HCT116 (cell line): ENCODE data around the gene SH2D1A. TPM values are rescaled to one million over a fixed set of nuclear protein-coding genes. Genes with fewer than 3 reads are reported as not detected.

ENCODE experiments used
- ATAC-seq: fragments of 200-7000 bp; cut with Tn5 transposase; 2 replicates; pipeline ENCODE4 v1.9.1; 2020; ENCODE audit warnings: mild to moderate bottlenecking, moderate library complexity
- BruUV-seq: library from RNA; stranded (reverse); fragments of 400-500 nt; replicated peaks from 2 replicates; lab custom pipeline; 2021; lab: Mats Ljungman, UMichigan
- CTCF ChIA-PET: fragments of 300-600 bp; sonication (Branson Sonifier 250); formaldehyde crosslinking; loops from one replicate; lab custom pipeline; 2021; ENCODE audit warnings: antibody characterized with exemption; lab: Charles Lee
- POLR2A ChIA-PET: fragments of 300-600, 350-600 bp; sonication (Branson Sonifier 250); formaldehyde crosslinking; loops from one replicate; lab custom pipeline; 2021; ENCODE audit warnings: antibody characterized with exemption; lab: Charles Lee
- RAD21 ChIA-PET, 2 experiments: fragments of 300-600 bp; sonication (Branson Sonifier 250); formaldehyde crosslinking; loops; one replicate each; lab custom pipeline; 2023; ENCODE audit warnings: low total read pairs in 2 of 2; ENCODE audit not compliant: uncharacterized antibody in 2 of 2, unreplicated experiment in 2 of 2, low non-redundant PET in 1 of 2; lab: Charles Lee
- DNase-seq: peaks from one replicate; pipeline ENCODE4 v3.0.0-alpha.2; 2010; ENCODE audit warnings: low read depth, low spot score
- H2AFZ ChIP-seq: fragments of 200-600 bp; shearing (Covaris generic), sonication (generic); 2 replicates; pipeline ENCODE4 v1.6.1; 2017; ENCODE audit warnings: low read depth, mixed run types, mixed read lengths, antibody characterized with exemption, low read length; ENCODE audit not compliant: poor library complexity, severe bottlenecking
- H3K27ac ChIP-seq: 2 replicates; pipeline ENCODE4 v1.5.1; 2012; ENCODE audit warnings: low read depth, low read length
- H3K27me3 ChIP-seq: fragments of 200-600 bp; sonication (generic); 2 replicates; pipeline ENCODE4 v1.6.1; 2016; ENCODE audit warnings: mixed run types, low read length, mixed read lengths; ENCODE audit not compliant: insufficient read depth
- H3K36me3 ChIP-seq, 2 experiments: fragments of 200-500 bp in 1 of 2; fragments of 200-600 bp in 1 of 2; sonication (Bioruptor generic) in 1 of 2; sonication (generic) in 1 of 2; 2 replicates each; pipeline versions ENCODE4 v1.5.1 to v1.6.1; 2014 to 2016; ENCODE audit warnings: low read length in 2 of 2, inconsistent platforms in 1 of 2, mixed read lengths in 1 of 2, mixed run types in 1 of 2; ENCODE audit not compliant: insufficient read depth in 2 of 2, control insufficient read depth in 1 of 2
- H3K4me1 ChIP-seq, 2 experiments: fragments of 200-600 bp in 1 of 2; sonication (generic) in 1 of 2; 2 replicates each; pipeline versions ENCODE4 v1.5.1 to v1.6.1; 2012 to 2017; ENCODE audit warnings: low read length in 2 of 2, inconsistent platforms in 1 of 2, mild to moderate bottlenecking in 1 of 2, mixed read lengths in 1 of 2, mixed run types in 1 of 2, moderate library complexity in 1 of 2; ENCODE audit not compliant: insufficient read depth in 2 of 2, control insufficient read depth in 1 of 2
- H3K4me2 ChIP-seq: fragments of 200-600 bp; sonication (generic); 2 replicates; pipeline ENCODE4 v1.6.1; 2017; ENCODE audit warnings: mixed run types, low read length, mixed read lengths
- H3K4me3 ChIP-seq, 2 experiments: fragments of 200-600 bp in 1 of 2; sonication (generic) in 1 of 2; replicated peaks in 1 of 2; 2 replicates each; pipeline ENCODE4 v1.5.1; 2011 to 2016; ENCODE audit warnings: low read length in 2 of 2, control low read depth in 1 of 2, low read depth in 1 of 2, mild to moderate bottlenecking in 1 of 2, mixed read lengths in 1 of 2, mixed run types in 1 of 2
- H3K79me2 ChIP-seq: fragments of 200-600 bp; sonication (generic); 2 replicates; pipeline ENCODE4 v1.6.1; 2017; ENCODE audit warnings: mild to moderate bottlenecking, mixed run types, low read length, moderate library complexity, mixed read lengths; ENCODE audit not compliant: insufficient read depth
- H3K9ac ChIP-seq: fragments of 200-600 bp; sonication (generic); 2 replicates; pipeline ENCODE4 v1.6.1; 2016; ENCODE audit warnings: low read length, mixed read lengths
- H3K9me2 ChIP-seq: fragments of 200-600 bp; sonication (generic), shearing (Covaris generic); 2 replicates; pipeline ENCODE4 v1.6.1; 2017; ENCODE audit warnings: mixed run types, mild to moderate bottlenecking, moderate library complexity; ENCODE audit not compliant: insufficient read depth
- H3K9me3 ChIP-seq, 2 experiments: fragments of 200-500 bp in 1 of 2; fragments of 200-600 bp in 1 of 2; sonication (Bioruptor generic) in 1 of 2; sonication (generic) in 1 of 2; 2 replicates each; pipeline ENCODE4 v1.6.1; 2014 to 2017; ENCODE audit warnings: low read length in 2 of 2, mixed read lengths in 2 of 2, inconsistent platforms in 1 of 2, low read depth in 1 of 2, mild to moderate bottlenecking in 1 of 2, mixed run types in 1 of 2, moderate library complexity in 1 of 2; ENCODE audit not compliant: control insufficient read depth in 1 of 2, insufficient read depth in 1 of 2
- H4K20me1 ChIP-seq: fragments of 200-600 bp; sonication (generic), shearing (Covaris generic); 2 replicates; pipeline ENCODE4 v1.6.1; 2017; ENCODE audit warnings: mixed run types, mild to moderate bottlenecking, moderate library complexity; ENCODE audit not compliant: insufficient read depth
- CBX3 ChIP-seq: IDR thresholded peaks from 2 replicates; pipeline ENCODE4 v1.6.1; 2012; ENCODE audit warnings: low read depth
- CTCF ChIP-seq, 3 experiments: fragments of 200-600 bp in 1 of 3; sonication (generic) in 1 of 3; IDR thresholded peaks in 2 of 3; conservative IDR thresholded peaks in 1 of 3; 2 replicates each; pipeline ENCODE4 v1.5.1; 2012 to 2017; ENCODE audit warnings: low read depth in 2 of 3, low read length in 2 of 3, antibody characterized with exemption in 1 of 3, borderline replicate concordance in 1 of 3, control low read depth in 1 of 3, mild to moderate bottlenecking in 1 of 3, mixed read lengths in 1 of 3, mixed run types in 1 of 3, moderate library complexity in 1 of 3; ENCODE audit not compliant: insufficient read depth in 1 of 3
- ELF1 ChIP-seq: IDR thresholded peaks from 2 replicates; pipeline ENCODE4 v1.6.1; 2012; ENCODE audit warnings: low read depth, borderline replicate concordance
- EZH2 ChIP-seq: fragments of 200-600 bp; sonication (generic); IDR thresholded peaks from 2 replicates; pipeline ENCODE4 v1.6.1; 2017; ENCODE audit warnings: antibody characterized with exemption, mixed run types
- FOSL1 ChIP-seq: IDR thresholded peaks from 2 replicates; pipeline ENCODE4 v1.6.1; 2012; ENCODE audit warnings: low read depth
- JUND ChIP-seq: IDR thresholded peaks from 2 replicates; pipeline ENCODE4 v1.6.1; 2012
- MAX ChIP-seq: IDR thresholded peaks from 2 replicates; pipeline ENCODE4 v1.6.1; 2012
- POLR2A ChIP-seq: IDR thresholded peaks from 2 replicates; pipeline ENCODE4 v1.7.0; 2011; ENCODE audit warnings: borderline replicate concordance; ENCODE audit not compliant: insufficient read depth, insufficient read length; ENCODE audit errors: extremely low read depth
- POLR2AphosphoS5 ChIP-seq: IDR thresholded peaks from 2 replicates; pipeline ENCODE4 v1.6.1; 2011; ENCODE audit warnings: mild to moderate bottlenecking, low read depth, low read length, moderate library complexity
- RAD21 ChIP-seq: IDR thresholded peaks from 2 replicates; pipeline ENCODE4 v1.6.1; 2012; ENCODE audit warnings: low read depth, mild to moderate bottlenecking
- REST ChIP-seq: IDR thresholded peaks from 2 replicates; pipeline ENCODE4 v1.6.1; 2012; ENCODE audit warnings: low read depth
- SIN3A ChIP-seq: IDR thresholded peaks from 2 replicates; pipeline ENCODE4 v1.6.1; 2012; ENCODE audit warnings: low read depth
- SP1 ChIP-seq: IDR thresholded peaks from 2 replicates; pipeline ENCODE4 v1.6.1; 2012; ENCODE audit warnings: low read depth
- SRF ChIP-seq: IDR thresholded peaks from 2 replicates; pipeline ENCODE4 v1.6.1; 2012; ENCODE audit warnings: low read depth
- TCF7L2 ChIP-seq: IDR thresholded peaks from 2 replicates; pipeline ENCODE4 v1.7.0; 2011; ENCODE audit warnings: borderline replicate concordance, inconsistent platforms; ENCODE audit not compliant: insufficient read depth, insufficient read length; ENCODE audit errors: extremely low read depth
- YY1 ChIP-seq: IDR thresholded peaks from 2 replicates; pipeline ENCODE4 v1.6.1; 2011; ENCODE audit warnings: low read length, low read depth, moderate library complexity, mild to moderate bottlenecking; ENCODE audit not compliant: insufficient replicate concordance; ENCODE audit errors: extremely low read depth
- ZFX ChIP-seq: fragments of 450-650 bp; IDR thresholded peaks from 2 replicates; pipeline ENCODE4 v1.6.1; 2017
- ZNF274 ChIP-seq: fragments of 200-500 bp; sonication (Bioruptor generic); IDR thresholded peaks from 2 replicates; pipeline ENCODE4 v1.6.1; 2014; ENCODE audit warnings: mild to moderate bottlenecking, low read depth, low read length, inconsistent platforms
- intact Hi-C: fragments of 100-400 bp; cut with micrococcal nuclease; formaldehyde crosslinking; loops from 2 replicates; pipeline ENCODE4 v1.10.0; 2022
- total RNA-seq: library from RNA; stranded (reverse); gene quantifications from one replicate; pipeline ENCODE4 v1.2.1, GENCODE V29; 2021; ENCODE audit not compliant: unreplicated experiment

Gene SH2D1A
- total RNA-seq, 1 experiment from 2014 or later: 0.15 TPM

- Histone ChIP-seq H3K27me3 (no peaks in the 10 kb centered on the region), H3K9me2 (no peaks in the 10 kb centered on the region), H3K4me2 (no peak overlapping the region), H3K9me3 (no peaks in the 10 kb centered on the region), H3K4me3 (no peak overlapping the region), H3K36me3 (no peaks in the 10 kb centered on the region), H4K20me1 (no peaks in the 10 kb centered on the region), H3K27ac (no peak overlapping the region), H3K4me1 (no peaks in the 10 kb centered on the region), H3K79me2 (no peaks in the 10 kb centered on the region), H3K9ac (no peak overlapping the region), H2AFZ (no peak overlapping the region)
- no TSS peak for BruUV-seq
- intact Hi-C loops: no loop called here
- TF ChIP-seq POLR2A: no peak
- DNase-seq (no peak), ATAC-seq (no peak)
- ChIA-PET RAD21 (no interaction called here), CTCF (no interaction called here), POLR2A (no interaction called here)
Observed at GRCh38 chrX:124362761-124363160, 16.4 kb downstream of the SH2D1A start.

- POLR2A ChIA-PET: no interaction called here
- TF ChIP-seq SP1 (no peak), EZH2 (no peak), ZFX (no peak), RAD21 (no peak), CBX3 (no peak), TCF7L2 (no peak), JUND (no peak), CTCF (IDR thresholded peaks at IDR 0.05 in 2 of 3, conservative IDR thresholded peaks at IDR 0.05 in 1 of 3; ENCODE audit: borderline replicate concordance in 1 of 3, insufficient read depth in 1 of 3, low read depth in 2 of 3, low read length in 2 of 3) (no peak), REST (no peak), MAX (no peak), FOSL1 (no peak), SIN3A (no peak), ELF1 (no peak), ZNF274 (no peak), YY1 (no peak), SRF (no peak), POLR2A (no peak), POLR2AphosphoS5 (no peak)
- Histone ChIP-seq H4K20me1 (no peaks in the 10 kb centered on the region), H3K4me1 (no peaks in the 10 kb centered on the region), H3K4me3 (no peak overlapping the region), H3K4me2 (no peak overlapping the region), H3K9ac (no peak overlapping the region), H3K36me3 (no peaks in the 10 kb centered on the region), H3K9me3 (no peaks in the 10 kb centered on the region), H3K9me2 (no peaks in the 10 kb centered on the region), H3K79me2 (no peaks in the 10 kb centered on the region), H2AFZ (no peak overlapping the region), H3K27me3 (no peaks in the 10 kb centered on the region), H3K27ac (no peak overlapping the region)
- ATAC-seq (no peak), DNase-seq (no peak)
- RAD21 ChIA-PET: no interaction called here
- CTCF ChIA-PET: no interaction called here
- BruUV-seq: no TSS peak
- intact Hi-C loops: no loop called here
Observed at GRCh38 chrX:124369722-124370121, 23.4 kb downstream of the SH2D1A start.
